Germinal center (tissue), 1 donor: ENCODE measurements around the gene HPS1.

Experiments used
- DNase-seq: peaks from one replicate; pipeline ENCODE4 v3.0.0; 2012; ENCODE audit warnings: mixed read lengths, low spot score

Gene HPS1

DNA sequence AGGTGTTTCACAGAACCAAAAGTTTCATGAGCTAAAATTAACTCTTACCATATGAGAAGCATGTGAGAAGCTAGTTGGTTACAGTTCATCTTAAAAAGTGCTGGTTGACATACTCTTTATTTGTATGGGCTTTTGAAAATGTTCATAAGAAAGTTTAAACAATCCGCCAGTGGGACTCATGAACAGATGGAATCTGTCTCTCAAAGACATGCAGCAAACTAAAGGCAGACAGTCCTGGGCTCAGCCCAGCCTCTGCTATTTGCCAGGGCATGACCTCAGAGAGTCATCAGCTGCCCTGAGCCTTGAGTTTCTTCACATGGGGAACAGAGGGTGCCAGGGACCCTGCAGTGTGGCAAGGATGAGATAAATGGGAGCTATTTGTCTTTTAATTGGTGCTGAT lies 35.0 kb downstream of the HPS1 start:
- no peak for DNase-seq

DNA sequence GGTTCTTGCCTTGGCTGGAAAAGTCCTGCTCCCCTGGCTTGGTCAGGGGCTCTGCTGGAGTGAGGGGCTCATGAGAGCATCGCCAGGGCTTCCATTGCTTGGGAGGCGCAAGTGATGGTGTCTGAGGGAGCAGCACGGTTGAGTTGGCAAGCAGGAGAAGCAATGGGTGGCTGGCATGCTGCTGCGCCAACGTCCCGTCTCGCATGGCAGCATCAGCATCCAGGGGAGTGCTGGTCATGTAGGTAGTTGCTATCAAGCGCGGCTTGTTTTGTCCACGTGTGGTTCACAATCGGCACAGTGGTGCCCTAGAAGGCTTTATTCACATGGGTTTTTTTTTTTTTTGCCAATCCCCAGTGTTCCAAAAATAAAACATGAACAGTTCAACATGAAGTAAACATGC lies 35.6 kb downstream of the HPS1 start:
- no peak for DNase-seq

DNA sequence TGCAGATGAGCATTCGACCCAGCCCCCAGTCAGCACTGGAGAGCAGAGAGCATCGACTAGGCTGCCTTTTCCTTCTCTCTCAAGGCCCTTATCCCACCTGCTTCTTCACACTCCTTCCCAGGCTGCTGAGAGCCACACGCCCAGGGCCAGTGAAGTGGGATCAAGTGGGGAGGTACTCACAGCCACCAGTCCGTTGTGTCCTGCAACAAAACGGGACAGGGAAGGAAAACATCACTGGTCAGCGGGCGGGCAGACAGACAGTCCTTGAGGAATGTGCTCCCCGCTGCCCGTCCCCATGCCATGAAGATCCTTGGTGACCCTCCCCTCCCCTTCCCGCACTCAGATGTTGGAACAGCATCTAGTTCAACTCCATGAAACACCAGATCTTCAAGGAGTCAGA lies 36.0 kb downstream of the HPS1 start:
- no peak for DNase-seq

DNA sequence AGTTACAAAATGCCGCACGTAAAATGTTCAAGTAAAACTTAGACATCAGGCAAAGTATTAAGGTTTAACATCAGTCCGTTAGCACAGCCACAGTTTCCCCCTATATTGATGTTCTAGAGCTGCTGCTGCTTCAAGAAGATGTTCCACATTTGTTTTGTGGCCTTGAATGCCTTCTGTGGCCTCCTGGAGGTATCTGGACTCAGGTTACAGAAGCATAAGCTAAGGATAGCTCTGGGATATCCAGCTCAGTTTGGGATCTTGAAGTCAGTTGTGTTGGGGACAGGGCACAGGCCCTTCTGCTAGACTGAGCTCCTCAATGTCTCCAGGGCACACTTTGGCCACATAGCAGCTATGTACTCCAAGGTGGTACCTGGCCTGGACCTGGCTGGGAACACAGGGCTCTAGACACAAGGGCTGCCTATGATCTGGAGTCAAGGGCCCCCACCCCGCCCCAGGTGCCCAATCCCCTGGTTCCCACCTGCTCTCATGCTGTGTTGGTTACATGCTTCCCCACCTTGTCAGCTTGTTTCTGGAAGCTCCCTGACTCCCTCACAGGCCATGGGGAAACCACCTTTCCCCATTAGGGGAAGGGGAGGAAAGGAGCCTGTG lies 36.5 kb downstream of the HPS1 start:
- DNase-seq, result no peak

GRCh38 chr10:98408799-98409198 lies 37.9 kb downstream of the HPS1 start:
- no peak for DNase-seq

DNA sequence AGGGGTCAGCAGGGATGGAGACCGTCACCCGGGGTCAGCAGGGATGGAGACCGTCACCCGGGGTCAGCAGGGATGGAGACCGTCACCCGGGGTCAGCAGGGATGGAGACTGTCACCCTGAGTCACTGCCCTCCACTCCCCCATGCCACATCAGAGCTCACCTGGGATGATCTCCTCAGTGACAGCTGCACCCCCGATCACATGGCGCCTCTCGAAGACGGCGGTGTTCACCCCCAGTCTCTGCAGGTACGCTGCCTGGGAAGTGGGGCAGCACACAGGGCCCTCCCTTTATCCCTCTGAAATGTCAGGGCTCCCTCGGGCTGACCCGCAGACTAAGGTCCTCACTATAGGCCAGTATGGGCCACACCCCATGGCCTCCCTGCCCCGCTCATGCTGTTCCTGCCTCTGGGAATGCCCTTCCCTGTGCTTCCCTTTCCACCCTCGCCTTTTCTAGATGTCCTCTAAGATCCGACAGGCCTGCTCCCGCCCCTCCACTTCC lies 38.9 kb downstream of the HPS1 start:
- DNase-seq, result no peak

- no peak for DNase-seq
These were observed 39.6 kb downstream of the HPS1 start for GRCh38 chr10:98407017-98407743.

GRCh38 chr10:98405422-98405821 lies 41.3 kb downstream of the HPS1 start:
- no peak for DNase-seq

DNA sequence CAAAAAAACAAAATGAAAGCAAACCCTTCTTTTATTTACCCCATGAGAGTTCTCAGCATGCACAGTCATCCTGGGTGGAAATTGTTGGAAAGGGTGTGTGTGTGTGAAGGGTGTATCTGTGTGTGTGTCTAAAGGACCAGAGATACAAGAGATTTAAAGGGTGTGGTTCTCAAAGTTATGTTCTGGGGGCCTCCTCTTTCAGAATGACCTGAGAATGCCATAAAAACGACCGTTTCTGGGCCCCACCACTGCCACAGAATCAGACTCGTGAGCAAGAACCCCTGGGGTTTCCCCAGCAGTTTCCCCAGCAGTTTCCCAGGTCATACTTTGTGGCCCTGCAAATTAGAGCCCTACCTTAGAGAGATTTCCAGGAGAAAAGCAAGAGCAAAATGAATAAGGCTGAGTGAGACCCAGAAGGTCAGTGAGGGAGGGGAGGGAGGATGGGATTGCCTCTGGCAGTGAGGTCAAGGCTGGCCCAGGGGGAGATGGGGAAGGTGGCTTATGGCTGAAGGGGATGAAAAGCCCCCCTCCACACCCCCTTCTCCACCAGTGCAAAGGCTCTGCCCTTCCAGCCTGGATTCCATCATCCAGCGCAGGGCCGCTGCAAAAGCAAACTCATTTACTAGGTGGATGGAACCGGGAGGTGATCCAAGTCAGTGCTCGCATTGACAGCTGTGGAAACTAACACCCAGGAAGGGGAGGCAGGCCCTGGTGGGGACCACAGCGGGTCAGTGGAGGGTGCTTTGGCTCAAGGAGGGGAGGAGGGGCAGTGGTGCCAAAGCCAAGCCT lies 42.0 kb downstream of the HPS1 start:
- no peak for DNase-seq

GRCh38 chr10:98403812-98404504 lies 42.8 kb downstream of the HPS1 start:
- DNase-seq, result no peak

DNA sequence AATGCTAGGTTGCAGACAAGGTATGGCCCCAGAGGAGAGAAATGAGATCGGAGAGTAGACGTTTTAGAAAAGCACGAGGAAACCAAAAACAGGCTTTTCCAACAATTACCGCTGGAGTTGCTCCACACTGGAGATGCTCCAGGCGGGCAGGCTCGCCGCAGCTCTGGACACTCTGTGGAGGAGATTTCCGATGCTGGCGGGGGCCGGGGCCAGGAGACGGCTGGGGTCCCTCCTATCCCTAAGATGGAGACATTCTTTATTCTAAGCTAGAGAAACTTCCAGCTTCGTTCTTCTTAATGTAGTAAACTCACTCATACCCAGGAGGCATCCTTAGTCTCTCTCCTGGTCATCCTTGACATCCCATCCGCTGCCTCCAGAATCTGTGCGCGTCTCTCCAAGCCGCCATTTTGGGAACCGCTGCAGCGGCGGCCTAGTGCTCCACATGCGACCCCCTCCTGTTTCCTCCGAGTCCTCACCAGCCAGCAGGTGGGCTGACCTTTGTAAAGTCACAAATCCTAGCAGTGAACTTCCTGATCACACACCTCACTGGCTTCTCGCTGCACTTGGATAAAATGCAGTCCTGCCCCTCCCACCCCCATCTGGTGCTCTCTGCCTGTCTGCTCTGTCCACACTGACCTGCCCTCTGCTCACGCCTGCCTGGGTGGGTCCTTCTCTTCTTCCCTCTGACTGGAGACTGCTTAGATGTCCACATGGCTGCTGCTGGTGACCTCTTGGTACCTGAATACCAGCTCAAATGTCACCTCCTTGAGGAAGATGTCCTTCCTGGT lies 43.6 kb downstream of the HPS1 start:
- no peak for DNase-seq

DNA sequence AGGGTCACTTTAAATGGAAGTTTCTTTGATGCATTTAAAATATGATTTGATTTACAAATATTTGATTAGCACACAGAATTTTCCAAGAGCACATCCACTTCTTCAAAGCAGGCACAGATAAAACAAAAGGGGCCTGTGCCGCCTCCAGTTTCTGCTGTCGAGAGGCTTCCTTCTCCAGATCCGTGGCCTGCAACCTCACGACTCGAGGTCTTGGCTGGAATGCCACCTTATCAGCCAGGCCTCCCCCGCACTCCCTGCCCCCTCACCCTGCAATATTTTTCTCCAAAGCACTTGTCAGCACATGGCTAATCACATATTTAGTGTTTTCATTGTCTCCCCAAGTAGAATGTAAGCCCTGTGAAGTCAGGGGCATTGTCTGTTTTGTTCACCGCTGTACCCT lies 44.3 kb downstream of the HPS1 start:
- no peak for DNase-seq

DNA sequence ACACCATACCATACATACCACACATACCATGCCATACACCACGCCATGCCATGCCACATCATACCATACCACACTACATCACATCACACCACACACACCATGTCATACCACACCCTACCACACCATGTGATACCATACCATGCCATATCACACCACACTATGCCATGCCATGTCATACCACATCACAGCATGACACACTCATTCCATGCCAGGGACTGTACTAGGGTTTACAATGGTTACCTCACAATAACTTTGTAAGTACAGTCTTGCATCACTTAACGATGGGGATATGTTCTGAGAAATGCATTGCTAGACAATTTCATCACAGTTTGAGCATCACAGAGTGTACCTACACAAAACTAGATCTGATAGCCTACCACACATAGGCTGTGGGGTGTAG lies 46.3 kb downstream of the HPS1 start:
- no peak for DNase-seq

GRCh38 chr10:98399784-98400183 lies 47.0 kb downstream of the HPS1 start:
- no peak for DNase-seq

DNA sequence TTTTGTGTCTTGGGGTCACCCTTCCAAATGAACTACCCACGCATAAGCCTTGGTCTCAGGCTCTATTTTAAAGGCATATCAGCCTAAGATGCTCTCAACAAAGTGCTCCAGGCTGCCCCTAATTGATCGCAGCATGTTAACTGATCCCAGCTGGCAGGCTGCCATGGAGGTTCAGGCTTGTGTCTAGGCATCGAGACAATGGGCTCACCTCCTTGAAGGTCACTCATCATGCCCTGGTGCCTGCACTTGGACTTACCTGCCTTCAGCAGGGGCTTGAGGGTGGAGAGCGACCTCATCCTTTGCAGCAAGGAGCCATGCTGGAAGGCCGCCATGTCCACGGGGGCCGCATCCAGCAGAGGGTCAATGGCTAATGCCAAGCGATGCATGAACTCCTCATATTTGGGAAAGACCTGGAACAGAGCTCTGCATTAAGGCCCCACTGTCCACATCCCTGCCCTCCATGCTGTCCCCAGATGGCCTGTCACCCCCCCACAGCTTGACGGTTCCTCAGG lies 49.6 kb downstream of the HPS1 start:
- DNase-seq, result no peak

GRCh38 chr10:98396096-98397063 lies 50.4 kb downstream of the HPS1 start:
- no peak for DNase-seq

- DNase-seq, result no peak
These were observed 51.8 kb downstream of the HPS1 start for GRCh38 chr10:98394851-98395440.

- no peak for DNase-seq
These were observed 55.1 kb downstream of the HPS1 start for GRCh38 chr10:98391578-98391991.

DNA sequence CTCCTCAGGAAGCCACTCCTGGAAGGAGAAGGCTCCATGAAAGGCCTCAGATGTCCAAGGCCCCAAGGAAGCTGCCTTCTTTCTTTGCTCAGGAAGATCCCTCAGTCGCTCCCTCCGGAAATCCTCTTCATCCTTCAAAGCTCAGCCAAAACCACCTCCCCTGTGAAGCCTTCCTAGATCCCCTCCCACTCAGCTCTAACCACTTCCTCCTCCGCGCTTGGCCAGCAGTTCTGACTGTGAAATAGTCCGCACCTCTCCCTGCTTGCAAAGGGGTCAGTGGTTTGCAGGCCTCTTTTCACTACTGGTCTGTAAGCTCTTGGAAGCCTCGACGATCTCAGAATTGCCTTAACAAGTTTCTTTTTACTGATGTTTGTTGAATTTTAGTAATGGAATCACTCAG lies 55.7 kb downstream of the HPS1 start:
- DNase-seq, result no peak

- DNase-seq, result no peak
These were observed 56.3 kb downstream of the HPS1 start for GRCh38 chr10:98390406-98390805.
